HG03565 (cell line): Measurements from ENCODE around the gene MRC2.

ENCODE experiments used
- ATAC-seq: cut with Tn5 transposase; IDR thresholded peaks from one replicate; pipeline ENCODE4 v1.9.1; 2021; ENCODE audit warnings: mild to moderate bottlenecking, moderate library complexity; ENCODE audit not compliant: unreplicated experiment

MRC2 gene

GRCh38 chr17:62631086-62631935 lies 3.8 kb downstream of the MRC2 start:
- ATAC-seq, result no peak

GRCh38 chr17:62631936-62632924 lies 4.8 kb downstream of the MRC2 start:
- ATAC-seq, result no peak

- ATAC-seq, result no peak
Measured at GRCh38 chr17:62637809-62638208, 10.3 kb downstream of the MRC2 start.

GRCh38 chr17:62641153-62641552 lies 13.7 kb downstream of the MRC2 start:
- no peak for ATAC-seq

- no peak for ATAC-seq
Measured at GRCh38 chr17:62641951-62642350, 14.5 kb downstream of the MRC2 start.

GRCh38 chr17:62643496-62643895 lies 16.0 kb downstream of the MRC2 start:
- ATAC-seq, result no peak

- ATAC-seq, result no peak
Measured at GRCh38 chr17:62644487-62645173, 17.2 kb downstream of the MRC2 start.

GRCh38 chr17:62648251-62648955 lies 20.9 kb downstream of the MRC2 start:
- ATAC-seq, result no peak

- ATAC-seq, result no peak
Measured at GRCh38 chr17:62648956-62649294, 21.5 kb downstream of the MRC2 start.

GRCh38 chr17:62649570-62649969 lies 22.1 kb downstream of the MRC2 start:
- no peak for ATAC-seq

- ATAC-seq, result no peak
Measured at GRCh38 chr17:62650587-62650986, 23.1 kb downstream of the MRC2 start.

- ATAC-seq, result no peak
Measured at GRCh38 chr17:62652251-62653001, 25.0 kb downstream of the MRC2 start.

GRCh38 chr17:62653002-62653825 lies 25.7 kb downstream of the MRC2 start:
- peak; percentile 89 for ATAC-seq

GRCh38 chr17:62653826-62654761 lies 26.6 kb downstream of the MRC2 start:
- no peak for ATAC-seq

GRCh38 chr17:62655656-62656055 lies 28.2 kb downstream of the MRC2 start:
- ATAC-seq, result no peak

- ATAC-seq, result no peak
Measured at GRCh38 chr17:62656446-62656845, 29.0 kb downstream of the MRC2 start.

- no peak for ATAC-seq
Measured at GRCh38 chr17:62657145-62657665, 29.7 kb downstream of the MRC2 start.

GRCh38 chr17:62657690-62658089 lies 30.2 kb downstream of the MRC2 start:
- no peak for ATAC-seq
